Sigmoid colon (tissue), 7 donors: ENCODE results near the gene CYCS. TPM values are rescaled to one million over a fixed set of nuclear protein-coding genes. Genes with fewer than 3 reads are reported as not detected.
A peak's percentile ranks its signal among the peaks of the same experiment; 100 is the strongest.

Experiments
- DNase-seq: peaks from one replicate; pipeline ENCODE4 v3.0.0-alpha.2; 2019
- H3K27ac ChIP-seq, 4 donors: fragments of 200-600 bp; sonication (generic); one replicate each; pipeline ENCODE4 v1.5.1; 2016 to 2019; ENCODE audit warnings: mild to moderate bottlenecking in 1 of 4
- H3K27me3 ChIP-seq, 3 donors: fragments of 200-600 bp; sonication (generic); one replicate each; pipeline ENCODE4 v1.5.1; 2019; ENCODE audit warnings: mild to moderate bottlenecking in 1 of 3
- H3K36me3 ChIP-seq, 4 donors: fragments of 200-600 bp; sonication (generic); one replicate each; pipeline ENCODE4 v1.5.1; 2016 to 2019
- H3K4me1 ChIP-seq, 4 donors: fragments of 200-600 bp; sonication (generic); one replicate each; pipeline ENCODE4 v1.5.1; 2017 to 2019
- H3K4me3 ChIP-seq, 4 donors: fragments of 200-600 bp; sonication (generic); one replicate each; pipeline ENCODE4 v1.5.1; 2017 to 2019; ENCODE audit warnings: mild to moderate bottlenecking in 2 of 4, moderate library complexity in 1 of 4
- H3K9me3 ChIP-seq, 4 donors: fragments of 200-600 bp in 3 of 4; sonication (generic) in 3 of 4; one replicate each; pipeline versions ENCODE4 v1.5.1 to v1.6.1; 2013 to 2019
- EP300 ChIP-seq, 4 donors: sonication (generic); formaldehyde crosslinking; IDR thresholded peaks; one replicate each; pipeline ENCODE4 v1.6.1; 2017; ENCODE audit warnings: antibody characterized with exemption in 4 of 4
- POLR2A ChIP-seq, 2 donors: fragments of 450-650 bp; IDR thresholded peaks; one replicate each; pipeline ENCODE4 v1.6.1; 2016; ENCODE audit warnings: antibody characterized with exemption in 2 of 2, mild to moderate bottlenecking in 2 of 2, moderate library complexity in 2 of 2
- POLR2AphosphoS5 ChIP-seq, 4 donors: sonication (generic); formaldehyde crosslinking; IDR thresholded peaks; one replicate each; pipeline ENCODE4 v1.6.1; 2017; ENCODE audit warnings: antibody characterized with exemption in 4 of 4
- WGBS, 2 donors: extraction: QIAGEN DNeasy Blood & Tissue Kit; methylation state at CpG; one replicate each; pipeline ENCODE4 v1.1.7; 2013; 5-methylcytosine and 5-hydroxymethylcytosine counted together
- intact Hi-C: fragments of 100-400 bp; cut with DNase I; formaldehyde crosslinking; loops from one replicate; pipeline ENCODE4 v1.15.1; 2023
- polyA plus RNA-seq, 3 donors: library from polyadenylated mRNA; stranded (reverse); fragments of 200-250 nt; gene quantifications; one replicate each; pipeline ENCODE4 v1.2.3, GENCODE V29; 2013
- total RNA-seq, 4 donors: library from RNA; depleted of rRNA; stranded (reverse); fragments of >200 nt; gene quantifications; one replicate each; pipeline ENCODE4 v1.1.0, GENCODE V29; 2016
- TF ChIP-seq, protein P1 (sequence below), 4 experiments: fragments of 450-650 bp in 3 of 4; fragments of 200-600 bp in 1 of 4; IDR thresholded peaks; one replicate each; pipeline ENCODE4 v1.5.1; 2016 to 2019; ENCODE audit warnings: antibody characterized with exemption in 4 of 4, mild to moderate bottlenecking in 3 of 4, moderate library complexity in 2 of 4
- donor health status: healthy with polysubstance abuse.
- donor health status: Bipolar disorder and iron deficiency.
- donor health status: healthy.

Gene CYCS
- total RNA-seq, result 10 to 100 TPM; 33.2 to 69.2 (median 48.7) TPM
- polyA plus RNA-seq, result 100 to 1,000 TPM; 159 to 461 (median 336) TPM

DNA sequence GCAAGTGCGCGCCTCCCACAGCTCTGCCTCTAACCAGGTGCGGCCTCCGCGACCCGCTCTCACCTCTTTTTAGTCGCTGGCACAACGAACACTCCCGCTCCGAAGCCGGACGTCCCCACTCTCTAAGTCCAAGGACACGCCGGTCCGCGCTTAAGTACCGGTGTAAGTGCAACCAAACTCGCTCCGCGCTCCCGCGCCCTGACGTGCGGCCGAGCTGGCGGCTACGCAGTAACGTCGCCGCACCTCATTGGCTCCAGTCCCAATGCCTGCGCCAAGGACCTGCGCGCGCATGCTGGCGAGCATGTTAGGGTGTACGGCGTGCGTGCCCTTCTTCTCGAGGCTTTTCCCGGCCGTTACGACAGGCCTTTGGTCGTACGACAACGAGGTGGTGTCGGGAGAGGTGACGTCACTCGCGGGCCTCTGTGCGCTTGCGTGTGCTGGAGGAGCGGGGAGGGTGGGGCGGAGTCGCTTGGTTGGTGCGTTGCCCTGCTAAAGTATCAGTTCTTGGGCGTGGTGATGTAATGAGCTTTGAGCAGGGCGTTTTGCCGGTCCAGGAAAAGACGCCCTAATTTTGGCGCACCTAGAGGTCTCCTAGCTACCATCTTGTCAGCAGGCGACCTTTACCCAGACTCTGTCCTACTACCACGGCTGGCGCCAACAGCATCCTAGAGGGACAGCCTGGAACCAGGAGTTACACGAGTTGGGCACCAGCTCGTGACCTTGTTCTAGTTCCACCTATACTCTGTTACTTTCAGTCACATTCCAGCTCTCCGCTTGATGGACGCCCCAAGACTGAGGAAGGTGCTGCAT, at the start of gene CYCS:
TSS of gene CYCS (minus strand) at position 124 of the 810 bp plus-strand sequence. CDS start 1,141 bp downstream, outside the sequence.
- intact Hi-C loops, result loop anchor here (1.0 to 10.0 kb wide), 2 partner anchors 145 to 729 kb away; partner anchors contain the start of gene OSBPL3
- TF ChIP-seq, protein P1, sequence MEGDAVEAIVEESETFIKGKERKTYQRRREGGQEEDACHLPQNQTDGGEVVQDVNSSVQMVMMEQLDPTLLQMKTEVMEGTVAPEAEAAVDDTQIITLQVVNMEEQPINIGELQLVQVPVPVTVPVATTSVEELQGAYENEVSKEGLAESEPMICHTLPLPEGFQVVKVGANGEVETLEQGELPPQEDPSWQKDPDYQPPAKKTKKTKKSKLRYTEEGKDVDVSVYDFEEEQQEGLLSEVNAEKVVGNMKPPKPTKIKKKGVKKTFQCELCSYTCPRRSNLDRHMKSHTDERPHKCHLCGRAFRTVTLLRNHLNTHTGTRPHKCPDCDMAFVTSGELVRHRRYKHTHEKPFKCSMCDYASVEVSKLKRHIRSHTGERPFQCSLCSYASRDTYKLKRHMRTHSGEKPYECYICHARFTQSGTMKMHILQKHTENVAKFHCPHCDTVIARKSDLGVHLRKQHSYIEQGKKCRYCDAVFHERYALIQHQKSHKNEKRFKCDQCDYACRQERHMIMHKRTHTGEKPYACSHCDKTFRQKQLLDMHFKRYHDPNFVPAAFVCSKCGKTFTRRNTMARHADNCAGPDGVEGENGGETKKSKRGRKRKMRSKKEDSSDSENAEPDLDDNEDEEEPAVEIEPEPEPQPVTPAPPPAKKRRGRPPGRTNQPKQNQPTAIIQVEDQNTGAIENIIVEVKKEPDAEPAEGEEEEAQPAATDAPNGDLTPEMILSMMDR (IDR thresholded peaks at IDR 0.05), result no peak
- TF ChIP-seq EP300 (IDR thresholded peaks at IDR 0.05) (peak in 2 of 4 donors; percentile 81 to 99), POLR2AphosphoS5 (IDR thresholded peaks at IDR 0.05) (peak; percentile 98 to 100 (median 98)), POLR2A (IDR thresholded peaks at IDR 0.05) (peak; percentile 96 to 98)
- peaks cover 0 to 21% (median 15%) of the 10 kb centered on the region in 4 donors for H3K4me1 ChIP-seq
- H3K27me3 ChIP-seq, result no peaks in the 10 kb centered on the region
- peak within 1 kb of the TSS; percentile 93 to 99 (median 98) for H3K27ac ChIP-seq
- WGBS, 2 donors, result 0 to 1% methylated on average over 67 of the region's 67 CpGs
- peak within 1 kb of the TSS; percentile 75 to 98 (median 91) for H3K4me3 ChIP-seq
- DNase-seq, result peak; percentile 100
- H3K9me3 ChIP-seq, result no peaks in the 10 kb centered on the region
- peaks cover 0 to 32% (median 10%) of the 10 kb centered on the region in 4 donors for H3K36me3 ChIP-seq

DNA sequence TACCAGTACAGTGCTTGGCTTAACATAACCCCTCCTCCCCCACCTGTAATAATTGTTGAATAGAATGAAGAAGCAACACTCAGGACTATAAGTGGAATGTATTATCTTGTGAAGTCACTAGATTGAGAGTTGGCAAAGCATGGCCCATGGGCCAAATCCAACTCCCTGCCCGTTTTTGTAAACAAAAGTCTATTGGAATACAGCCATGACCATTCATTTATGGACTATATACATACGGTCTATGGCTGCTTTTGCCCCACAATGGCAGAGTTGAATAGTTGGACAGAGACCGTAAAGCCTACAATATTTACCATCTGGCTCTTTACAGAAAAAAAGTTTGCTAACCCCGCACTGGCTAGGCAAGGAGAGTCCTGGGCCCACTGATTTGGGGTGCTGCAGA, 48.1 kb upstream of the CYCS start:
- TF ChIP-seq POLR2A (IDR thresholded peaks at IDR 0.05) (no peak), EP300 (IDR thresholded peaks at IDR 0.05) (no peak), POLR2AphosphoS5 (IDR thresholded peaks at IDR 0.05) (no peak)
- TF ChIP-seq, protein P1 (IDR thresholded peaks at IDR 0.05), result no peak
- H3K36me3 ChIP-seq, result no peaks in the 10 kb centered on the region
- DNase-seq, result no peak
- no peaks in the 10 kb centered on the region for H3K9me3 ChIP-seq
- intact Hi-C loops, result no loop called here
- no peaks in the 10 kb centered on the region for H3K27me3 ChIP-seq
- H3K4me1 ChIP-seq, result no peaks in the 10 kb centered on the region
- no peak overlapping the region for H3K27ac ChIP-seq
- 21 to 62% methylated on average over 4 of the region's 4 CpGs for WGBS, 2 donors
- no peak overlapping the region for H3K4me3 ChIP-seq

DNA sequence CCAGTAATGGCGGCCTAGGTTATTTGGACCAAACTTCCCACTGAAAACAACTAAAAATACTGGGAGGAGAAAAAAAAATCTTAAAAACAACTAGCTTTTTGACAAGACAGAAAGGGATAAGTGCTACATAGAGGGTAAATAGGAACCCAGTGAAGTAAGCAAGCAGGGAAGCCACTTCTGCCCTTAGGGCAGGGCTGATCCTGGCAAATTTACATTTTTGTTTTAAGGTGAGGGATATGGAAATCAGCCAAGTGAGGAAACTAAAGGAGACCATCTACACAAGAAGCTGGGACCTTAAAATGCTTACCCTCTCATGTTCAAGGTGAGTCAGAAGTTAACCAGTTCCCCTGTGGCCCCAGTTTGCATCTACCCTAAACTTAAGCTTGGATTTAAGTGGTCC, 46.5 kb upstream of the CYCS start:
- intact Hi-C loops, result no loop called here
- WGBS, 2 donors, result 34 to 81% methylated on average over 1 of the region's 1 CpG
- Histone ChIP-seq H3K4me1 (no peaks in the 10 kb centered on the region), H3K4me3 (no peak overlapping the region), H3K9me3 (no peaks in the 10 kb centered on the region), H3K27me3 (no peaks in the 10 kb centered on the region), H3K27ac (no peak overlapping the region), H3K36me3 (no peaks in the 10 kb centered on the region)
- TF ChIP-seq, protein P1 (IDR thresholded peaks at IDR 0.05), result no peak
- no peak for TF ChIP-seq POLR2A (IDR thresholded peaks at IDR 0.05)
- no peak for TF ChIP-seq POLR2AphosphoS5 (IDR thresholded peaks at IDR 0.05)
- TF ChIP-seq EP300 (IDR thresholded peaks at IDR 0.05), result no peak
- DNase-seq, result no peak

DNA sequence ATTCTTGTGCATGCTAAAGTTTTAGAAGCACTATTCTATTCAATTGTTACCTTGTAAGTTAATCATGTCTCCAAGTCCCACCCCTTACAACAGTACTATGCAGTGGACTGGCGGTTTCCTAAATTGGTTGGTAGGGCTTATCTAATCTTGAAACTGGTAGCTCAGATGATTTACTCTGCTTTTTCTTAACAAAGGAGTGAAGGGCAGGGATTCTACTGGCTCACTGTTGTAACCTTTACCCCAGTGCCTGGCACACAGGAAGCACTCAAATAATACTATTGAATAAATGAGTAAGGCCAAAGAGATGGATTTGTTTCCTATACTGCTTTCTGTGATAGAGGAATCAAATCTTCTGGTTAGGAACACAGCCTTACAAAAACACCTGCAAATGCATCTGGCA, 46.0 kb upstream of the CYCS start:
- Histone ChIP-seq H3K4me1 (no peaks in the 10 kb centered on the region), H3K4me3 (no peak overlapping the region), H3K27ac (no peak overlapping the region), H3K36me3 (no peaks in the 10 kb centered on the region), H3K9me3 (no peaks in the 10 kb centered on the region), H3K27me3 (no peaks in the 10 kb centered on the region)
- no peak for DNase-seq
- intact Hi-C loops, result no loop called here
- WGBS, 2 donors, result 20 to 88% methylated on average over 1 of the region's 1 CpG
- TF ChIP-seq EP300 (IDR thresholded peaks at IDR 0.05) (no peak), POLR2A (IDR thresholded peaks at IDR 0.05) (no peak), POLR2AphosphoS5 (IDR thresholded peaks at IDR 0.05) (no peak)
- TF ChIP-seq, protein P1 (IDR thresholded peaks at IDR 0.05), result no peak
